Measurements from ENCODE around the gene RFX8. TPM values are rescaled to one million over a fixed set of nuclear protein-coding genes. Genes with fewer than 3 reads are reported as not detected.

RFX8 gene
- total and polyA plus RNA-seq, 2 of the 13 experiments (the other 11 are each of a cell fraction or from before 2014, with no cell fraction given) = not detected

- TF ChIP-seq DRAP1 (CRISPR knock-in tag; IDR thresholded peaks at IDR 0.05) = no peak
Measured at GRCh38 chr2:101362316-101362715, 112.6 kb downstream of the RFX8 start (continued).

- Histone ChIP-seq H2AFZ (ENCODE audit: low read length) (no peak overlapping the region), H3K4me1 (ENCODE audit: insufficient read depth, low read length) (peaks cover 9% of the 10 kb centered on the region; the same call in 1 of the 2 replicates), H3K36me3 (replicated peaks in 1 of 2; ENCODE audit: control insufficient read depth in 1 of 2, insufficient read depth in 2 of 2, low read length in 2 of 2) (no peaks in the 10 kb centered on the region), H3K9me3 (ENCODE audit: low read length) (no peaks in the 10 kb centered on the region), H3K79me2 (ENCODE audit: insufficient read depth, low read length) (no peaks in the 10 kb centered on the region), H3K4me2 (ENCODE audit: low read depth, low read length) (no peak overlapping the region), H3K27me3 (ENCODE audit: control insufficient read depth in 1 of 2, insufficient read depth in 2 of 2, low read length in 2 of 2) (peaks cover 0 to 17% of the 10 kb centered on the region in 2 experiments; a peak in 4 of 5 replicates), H3K27ac (ENCODE audit: extremely low read length, insufficient read depth, low read length) (no peak overlapping the region), H4K20me1 (ENCODE audit: insufficient read depth, low read length) (no peaks in the 10 kb centered on the region), H3K4me3 (replicated peaks in 1 of 3; ENCODE audit: insufficient read depth in 1 of 3, low read depth in 2 of 3, low read length in 3 of 3) (no peak overlapping the region), H3K9ac (ENCODE audit: insufficient read depth, low read depth, low read length) (no peak overlapping the region)
- intact Hi-C loops (cut with micrococcal nuclease; ENCODE audit: unreplicated experiment) = no loop called here
- ChIA-PET POLR2A (no interaction called here), CTCF (ENCODE audit: low intra/inter-chr PET ratio, low total read pairs) (no interaction called here)
- BruUV-seq (replicated peaks) = no TSS peak
- 5% methylated on average over 2 of the region's 2 CpGs for WGBS (ENCODE audit: low lambda C conversion rate)
- in situ Hi-C loops (cut with HindIII; ENCODE audit: extremely low pct_ligation_motif_present, low pct_unique_long_range_greater_than_20kb) = no loop called here
- ATAC-seq = no peak
- DNase-seq (ENCODE audit: low spot score) = no peak
- no peak for FAIRE-seq
- TF ChIP-seq SRF (IDR thresholded peaks at IDR 0.05; ENCODE audit: low read depth, low read length) (no peak), ZNF710 (CRISPR knock-in tag; IDR thresholded peaks at IDR 0.05; ENCODE audit: borderline replicate concordance) (no peak), NFIB (CRISPR knock-in tag; IDR thresholded peaks at IDR 0.05; ENCODE audit: borderline replicate concordance) (no peak), STAG1 (CRISPR knock-in tag; IDR thresholded peaks at IDR 0.05) (no peak), NR1H2 (CRISPR knock-in tag; IDR thresholded peaks at IDR 0.05; ENCODE audit: borderline replicate concordance, low read depth) (no peak), TRAFD1 (CRISPR knock-in tag; IDR thresholded peaks at IDR 0.05; ENCODE audit: borderline replicate concordance) (no peak), GRHL1 (CRISPR knock-in tag; conservative IDR thresholded peaks at IDR 0.05) (no peak), TBP (CRISPR knock-in tag; IDR thresholded peaks at IDR 0.05) (no peak), ARID5B (CRISPR knock-in tag; IDR thresholded peaks at IDR 0.05) (no peak)
Measured at GRCh38 chr2:101361522-101361921, 113.4 kb downstream of the RFX8 start.
